GM21528 (cell line): ENCODE measurements around the gene BEAN1.

ENCODE experiments used
- ATAC-seq: cut with Tn5 transposase; IDR thresholded peaks from one replicate; pipeline ENCODE4 v1.9.1; 2021; ENCODE audit warnings: mild to moderate bottlenecking, moderate library complexity; ENCODE audit not compliant: unreplicated experiment, low FRiP score

BEAN1 gene

DNA sequence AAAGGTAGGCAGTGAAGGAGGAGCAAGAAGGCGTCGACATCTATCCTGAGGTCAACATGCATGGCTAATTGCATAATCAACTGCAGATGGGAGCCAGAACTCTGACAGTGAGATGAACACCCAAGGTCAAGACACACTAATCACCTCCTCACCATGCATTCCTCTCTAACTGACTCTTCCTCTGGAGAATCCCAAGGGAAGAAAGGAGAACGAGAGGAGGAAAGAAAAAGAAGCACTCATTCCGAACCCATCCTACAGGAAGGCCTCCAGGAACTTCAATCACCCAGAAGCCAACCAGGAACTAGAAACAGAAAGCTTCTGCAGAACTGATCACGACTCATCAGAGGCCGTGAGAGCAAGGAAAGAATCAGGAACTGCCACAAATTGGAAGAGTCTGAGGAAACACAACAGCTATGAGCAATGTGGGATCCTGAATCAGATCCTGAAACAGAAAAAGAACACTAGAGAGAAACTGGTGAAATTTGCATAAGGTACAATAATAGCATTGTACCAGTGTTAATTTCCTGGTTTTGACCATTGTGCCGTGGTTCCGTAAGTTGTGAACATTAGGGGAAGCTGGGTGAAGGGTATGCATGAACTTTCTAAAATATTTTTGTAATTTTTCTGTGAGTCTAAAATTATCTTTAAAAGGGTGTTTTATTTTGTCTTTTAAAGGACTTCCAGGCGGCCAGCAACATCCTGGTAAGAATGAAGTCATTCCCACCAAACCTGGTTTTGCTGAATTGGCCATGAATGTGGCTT, 10.0 kb upstream of the BEAN1 start:
- no peak for ATAC-seq

DNA sequence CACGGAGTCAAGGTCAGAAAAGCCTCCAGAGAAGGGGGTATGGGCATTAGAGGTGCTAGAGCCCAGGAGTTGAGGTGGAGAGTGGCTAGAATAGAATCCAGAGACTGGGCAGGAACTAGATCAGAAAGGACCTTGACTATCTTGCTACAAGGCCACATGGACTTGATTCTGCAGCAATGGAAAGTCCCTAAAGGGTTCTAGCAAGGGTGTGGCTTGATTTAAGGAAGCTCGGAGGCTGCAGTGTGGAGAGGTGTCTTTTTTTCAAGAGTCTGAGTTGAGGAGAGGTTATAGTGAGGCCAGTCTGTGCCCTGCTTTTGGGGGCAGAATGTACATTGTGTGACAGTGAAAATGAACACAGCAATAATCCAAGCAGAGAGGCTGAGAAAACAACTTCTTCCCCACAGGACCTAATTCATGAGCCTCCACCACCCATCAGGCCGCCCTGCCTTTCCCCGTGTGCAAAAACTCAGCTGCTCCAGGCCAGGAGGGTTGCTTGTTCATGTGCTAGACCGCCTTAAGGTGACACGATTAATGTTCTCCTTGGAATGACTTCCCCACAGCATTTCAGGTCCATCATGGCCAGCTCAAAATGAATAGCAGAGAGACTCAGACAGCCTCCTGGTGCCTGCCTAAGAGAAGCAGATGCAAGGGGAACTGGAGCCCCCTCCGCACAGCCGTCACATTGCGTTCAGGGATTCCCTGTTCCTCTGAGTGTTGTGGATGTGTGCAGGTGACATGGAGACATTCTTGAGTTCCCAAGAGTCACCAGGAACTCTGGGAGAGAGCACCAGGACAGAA, 8.7 kb upstream of the BEAN1 start:
- no peak for ATAC-seq

DNA sequence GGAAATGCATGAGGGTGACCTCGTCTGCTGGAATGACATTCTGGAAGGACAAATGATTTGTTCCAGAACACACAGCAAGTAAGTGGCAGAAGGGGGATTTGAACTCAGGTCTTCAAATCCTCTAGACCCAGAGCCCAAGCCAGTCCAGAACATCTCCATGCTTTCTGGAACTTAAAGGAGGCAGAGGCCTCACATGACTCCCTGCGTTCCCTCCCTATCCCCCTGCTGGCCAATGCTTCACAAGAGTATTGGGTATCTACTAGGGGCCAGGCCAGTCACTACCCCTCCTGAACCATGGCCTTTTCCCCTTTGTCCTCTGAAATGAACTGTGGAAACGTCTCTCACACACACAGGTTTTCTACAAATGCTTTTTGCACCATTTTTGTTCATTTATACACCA, 7.6 kb upstream of the BEAN1 start:
- ATAC-seq = no peak

DNA sequence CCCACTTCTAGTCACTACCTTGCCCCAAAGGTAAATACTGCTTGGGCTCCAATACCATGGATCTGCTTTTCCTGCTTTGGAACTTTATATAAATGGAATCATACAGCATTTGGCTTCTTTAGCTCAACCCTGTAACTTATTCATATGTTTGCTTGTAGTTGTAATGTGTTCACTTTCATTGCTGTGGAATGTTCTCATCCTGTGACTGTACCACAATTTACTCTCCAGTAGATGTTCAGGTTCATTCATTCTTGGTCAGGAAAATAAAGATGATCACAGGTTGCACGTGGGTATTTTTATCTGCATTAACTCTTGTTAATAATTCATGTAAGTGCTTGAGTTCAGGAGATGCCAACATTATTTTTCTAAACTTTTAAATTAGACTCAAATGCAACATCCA, 6.7 kb upstream of the BEAN1 start:
- ATAC-seq = no peak

DNA sequence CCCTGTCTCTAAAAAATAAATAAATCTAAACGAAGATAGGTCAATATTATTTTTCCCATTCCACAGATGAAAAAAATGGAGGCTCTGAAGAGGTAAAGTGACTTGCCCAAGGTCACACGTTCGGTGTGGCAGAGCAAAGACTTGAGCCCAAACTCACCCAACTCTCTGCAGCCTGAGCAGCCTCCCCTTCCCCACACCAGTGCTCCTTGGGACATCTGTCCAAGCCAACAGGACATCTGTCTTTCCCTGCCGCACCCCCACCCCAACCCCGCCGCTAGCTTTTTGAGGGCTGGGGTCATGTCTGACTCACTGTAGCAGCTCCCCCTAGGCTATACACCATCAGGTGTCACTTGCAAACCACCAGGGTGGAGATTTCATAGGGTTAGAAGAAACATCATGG, 5.2 kb upstream of the BEAN1 start:
- no peak for ATAC-seq

DNA sequence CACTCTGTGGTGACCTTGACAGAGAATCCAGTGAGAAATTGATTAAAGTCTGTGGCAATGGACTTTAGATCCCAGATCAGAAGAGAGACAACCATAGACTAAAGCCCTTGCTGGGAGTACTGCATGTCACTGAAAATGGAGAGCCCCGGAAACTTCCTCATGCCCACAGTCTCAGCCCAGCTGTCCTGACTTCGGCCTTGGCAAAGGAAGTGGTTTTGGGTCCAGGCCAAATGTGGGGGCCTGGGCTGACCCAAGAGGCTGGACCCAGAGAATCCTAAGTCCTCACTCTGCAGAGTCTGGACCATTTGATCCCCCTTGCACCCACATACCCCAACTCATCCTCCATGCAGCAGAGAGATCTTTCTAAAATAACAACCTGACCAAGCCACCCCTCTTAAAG, 4.7 kb upstream of the BEAN1 start:
- no peak for ATAC-seq

DNA sequence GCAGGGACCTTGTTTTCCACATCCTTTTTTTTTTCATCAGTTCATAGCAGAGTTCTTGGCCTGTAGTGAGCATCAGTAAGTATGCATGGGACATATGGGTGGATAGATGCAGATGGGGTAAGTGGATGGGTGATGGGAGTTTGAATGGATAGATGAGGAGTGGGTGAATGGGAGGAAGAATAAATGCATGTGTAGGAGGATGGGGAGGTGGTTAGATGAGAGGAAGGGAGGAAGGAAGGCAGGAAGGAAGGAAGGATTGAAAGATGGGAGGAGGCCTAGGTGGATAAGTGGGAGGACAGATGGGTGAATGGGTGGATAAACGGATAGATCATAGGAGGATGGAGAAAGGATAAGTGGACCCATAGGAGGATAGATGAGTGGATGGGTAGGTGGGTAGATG, 3.9 kb upstream of the BEAN1 start:
- no peak for ATAC-seq

DNA sequence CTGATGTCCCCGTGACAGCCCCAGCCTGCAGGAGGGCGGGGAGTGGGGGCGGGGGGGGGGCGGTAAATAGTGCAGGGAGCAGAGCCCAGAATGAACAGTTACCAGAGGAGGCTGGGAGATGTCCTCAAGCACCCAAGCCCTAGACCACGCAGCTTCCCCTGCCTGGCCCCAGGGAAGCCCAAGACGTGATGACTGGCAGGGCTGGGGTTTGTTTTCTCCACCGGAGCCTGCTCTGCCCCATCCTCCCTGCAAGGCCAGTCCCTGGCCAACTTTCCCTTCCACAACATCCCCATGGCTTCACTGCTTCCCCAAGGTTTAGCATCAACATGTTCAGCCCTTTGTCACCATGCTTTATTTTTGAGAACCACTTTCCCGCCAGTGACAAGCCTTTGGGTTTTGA, 1.4 kb upstream of the BEAN1 start:
- ATAC-seq = no peak

DNA sequence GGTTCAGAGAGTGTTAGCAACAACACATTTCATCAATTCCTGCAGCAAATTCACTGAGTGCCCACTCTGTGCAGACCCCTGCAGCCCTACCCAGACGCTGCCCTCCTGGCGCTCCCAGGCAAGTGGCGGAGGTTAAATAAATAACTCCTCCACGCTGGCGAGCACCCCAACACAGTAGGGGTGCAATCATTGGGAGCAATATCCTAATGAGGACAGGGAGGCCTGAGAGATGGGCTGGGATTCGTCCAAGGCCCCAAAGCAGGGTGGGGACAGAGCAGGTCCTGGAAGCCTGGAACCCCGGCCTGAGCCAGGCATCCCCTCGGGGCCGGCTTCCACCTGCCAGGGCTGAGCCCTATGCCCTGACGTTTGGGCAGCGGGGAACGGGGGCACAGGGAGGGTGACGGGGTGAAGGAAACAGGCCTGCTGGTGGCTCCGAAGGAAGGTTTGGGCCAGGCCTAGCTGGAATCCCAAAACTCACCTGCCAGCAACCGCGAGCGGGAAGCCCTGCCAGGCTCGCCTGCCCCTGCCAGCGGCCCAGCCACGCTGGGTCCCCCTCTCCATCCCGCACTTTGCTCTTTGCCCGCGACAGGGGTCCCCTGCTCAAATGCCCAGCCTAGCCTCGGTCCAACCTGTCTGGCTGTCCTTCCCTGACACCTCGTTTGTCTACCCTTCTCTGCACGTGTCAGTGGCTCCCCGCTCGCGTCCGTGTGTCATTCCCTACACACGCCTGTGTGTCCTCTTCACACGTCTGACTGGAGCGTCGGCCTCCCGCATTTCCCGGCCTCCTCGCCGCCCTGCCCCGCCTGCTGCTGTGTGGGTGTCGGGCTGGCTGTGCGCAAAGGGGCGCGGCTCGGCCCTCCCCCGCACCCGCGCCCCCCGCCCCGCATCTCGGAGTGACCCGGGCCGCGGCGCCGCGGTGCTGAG, 721 bp upstream of the BEAN1 start:
- no peak for ATAC-seq

DNA sequence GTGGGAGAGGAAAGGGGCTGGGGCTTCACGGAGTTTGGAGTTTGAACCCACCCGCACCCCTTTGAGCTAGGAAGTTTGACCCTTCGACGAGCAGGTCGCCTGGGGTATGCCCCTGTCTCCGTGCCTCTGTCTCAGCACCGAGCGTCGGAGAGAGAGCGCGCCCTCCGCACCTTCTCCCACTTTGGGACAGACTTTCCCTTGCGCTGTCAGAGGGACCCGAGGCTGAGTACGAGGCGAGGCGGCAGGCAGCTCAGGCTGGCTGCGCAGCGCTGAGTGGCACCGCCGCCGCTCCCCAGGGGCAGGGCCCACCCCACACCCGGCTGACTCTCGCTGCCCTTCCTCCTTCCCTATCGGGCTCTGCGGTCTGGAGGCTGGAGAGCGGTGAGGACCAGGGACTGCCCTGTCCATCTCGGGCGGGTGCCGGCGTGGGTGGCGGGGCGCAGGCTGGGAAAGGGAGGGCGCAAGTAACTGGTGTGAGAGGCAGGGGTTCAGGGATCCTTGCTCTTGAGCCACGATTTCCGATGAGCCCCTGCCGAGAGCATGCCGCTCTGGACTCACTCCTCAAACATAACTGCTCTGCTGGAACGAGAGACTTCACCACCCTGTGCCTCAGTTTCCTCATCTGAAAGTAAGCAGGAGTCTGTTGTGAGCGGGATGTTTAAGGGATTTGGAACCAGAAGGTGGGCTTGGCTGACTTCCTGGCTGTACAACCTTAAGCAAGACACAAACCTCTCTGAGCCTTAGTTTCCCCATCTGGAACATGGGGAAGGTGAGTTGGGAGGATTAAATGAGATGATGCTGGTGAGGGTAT, 981 bp downstream of the BEAN1 start:
- ATAC-seq = no peak

DNA sequence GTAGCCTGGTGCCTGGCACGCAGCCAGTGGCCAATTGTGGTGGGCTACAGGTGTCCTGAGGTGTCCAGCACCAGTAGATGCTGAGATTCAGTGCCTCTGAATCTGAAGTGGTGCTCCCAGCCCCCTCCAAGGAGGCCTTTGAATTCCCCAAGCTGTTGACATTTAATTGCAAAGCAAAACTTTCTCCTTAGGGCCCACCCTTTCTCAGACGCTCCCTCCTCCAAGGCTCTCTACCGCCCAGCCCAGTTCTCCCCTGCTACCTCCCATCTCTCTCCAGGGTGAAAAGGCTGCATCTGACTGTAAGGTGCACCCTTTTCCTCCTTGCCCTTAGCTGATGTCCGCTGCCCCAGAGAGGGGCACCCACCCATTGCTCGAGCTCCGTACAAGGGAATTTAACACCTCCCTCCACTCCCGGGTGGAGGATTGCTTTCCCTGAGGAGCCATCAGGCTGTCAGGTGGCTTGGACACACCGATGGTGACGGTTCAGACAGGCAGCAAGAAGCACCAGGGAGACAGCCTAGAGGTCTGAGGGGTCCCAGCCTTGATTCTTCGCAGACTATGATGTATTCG, 1.7 kb downstream of the BEAN1 start:
- ATAC-seq = no peak

DNA sequence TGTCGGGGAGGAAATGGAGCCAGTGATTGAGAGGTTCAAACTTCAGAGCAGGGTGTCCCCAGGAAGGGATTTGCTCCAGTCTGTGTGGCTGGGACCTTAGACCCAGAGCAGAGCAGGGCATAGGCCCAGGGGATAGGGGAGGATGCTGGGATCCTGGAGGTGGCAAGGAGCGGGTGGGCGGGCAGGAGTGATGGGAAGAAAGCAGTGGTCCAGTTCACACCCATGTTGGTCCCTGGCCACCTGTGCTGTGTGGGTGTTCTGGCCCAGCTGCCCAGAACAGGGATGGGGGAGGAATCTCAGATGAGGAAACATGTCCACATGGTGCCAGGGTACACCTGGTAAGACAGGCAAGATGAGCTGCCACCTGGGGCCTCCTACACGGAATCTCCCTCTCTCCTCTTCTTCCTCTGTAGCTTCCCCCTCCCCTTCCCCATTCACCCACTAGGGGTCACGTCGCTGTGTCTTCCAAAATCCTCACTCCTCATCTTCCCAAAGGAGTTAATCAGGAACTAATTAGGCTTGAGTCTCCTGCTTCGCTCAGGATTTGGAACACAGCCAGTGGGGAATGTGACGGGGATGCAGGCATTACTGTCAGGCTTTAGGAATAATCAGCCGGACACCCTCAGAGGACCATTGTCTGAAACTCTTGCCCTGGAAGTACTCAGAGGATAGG, 2.3 kb downstream of the BEAN1 start:
- ATAC-seq = no peak

DNA sequence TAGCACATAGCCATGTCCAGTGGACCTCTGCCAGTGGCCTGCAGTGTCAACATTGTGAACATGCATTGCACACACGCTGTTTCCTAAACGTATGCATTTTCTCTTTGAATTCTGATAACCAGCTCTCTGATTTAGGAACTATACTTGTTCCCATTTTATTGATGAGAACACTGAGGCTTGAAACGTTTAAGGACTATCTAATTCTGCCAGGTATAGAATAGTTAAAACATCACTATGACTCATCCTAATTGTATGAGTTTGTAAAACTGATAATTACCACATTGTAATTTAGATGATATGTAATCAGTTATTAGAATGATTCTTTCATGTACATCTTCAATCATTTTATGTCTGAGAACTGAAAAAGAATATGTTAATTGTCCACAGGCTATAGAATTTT, 3.1 kb downstream of the BEAN1 start:
- no peak for ATAC-seq

DNA sequence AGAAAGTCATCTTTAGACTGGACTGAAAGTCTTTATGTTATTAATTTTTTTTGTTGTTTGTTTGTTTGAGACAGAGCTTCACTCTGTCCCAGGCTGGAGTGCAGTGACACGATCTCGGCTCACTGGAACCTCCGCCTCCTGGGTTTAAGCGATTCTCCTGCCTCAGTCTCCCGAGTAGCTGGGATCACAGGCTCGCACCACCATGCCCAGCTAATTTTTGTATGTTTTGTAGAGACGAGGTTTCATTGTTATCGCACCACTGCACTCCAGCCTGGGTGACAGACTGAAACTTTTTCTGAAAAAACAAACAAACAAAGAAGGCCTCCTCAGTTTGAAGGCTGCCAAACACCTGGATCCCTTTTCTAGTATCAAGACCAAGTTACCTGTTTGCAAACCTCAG, 4.7 kb downstream of the BEAN1 start:
- ATAC-seq = no peak

DNA sequence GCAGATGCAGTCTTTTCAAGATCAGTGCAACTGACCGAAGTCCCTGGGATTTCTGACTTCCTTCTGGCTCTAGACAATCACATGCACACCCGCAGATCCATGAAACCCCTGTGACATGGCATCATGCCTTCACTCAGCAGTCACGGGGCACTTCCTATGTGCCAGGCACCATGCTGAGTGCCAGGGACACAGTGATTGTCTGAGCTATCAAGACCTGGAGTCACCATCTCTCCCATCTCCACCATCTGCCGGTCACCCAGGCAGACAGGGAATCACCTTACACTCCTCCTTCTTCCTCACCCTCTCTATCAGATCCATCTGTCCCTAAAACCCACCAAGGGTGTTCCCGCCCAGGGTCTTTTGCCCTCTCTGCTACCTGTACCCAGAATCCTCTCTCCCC, 5.3 kb downstream of the BEAN1 start:
- no peak for ATAC-seq

DNA sequence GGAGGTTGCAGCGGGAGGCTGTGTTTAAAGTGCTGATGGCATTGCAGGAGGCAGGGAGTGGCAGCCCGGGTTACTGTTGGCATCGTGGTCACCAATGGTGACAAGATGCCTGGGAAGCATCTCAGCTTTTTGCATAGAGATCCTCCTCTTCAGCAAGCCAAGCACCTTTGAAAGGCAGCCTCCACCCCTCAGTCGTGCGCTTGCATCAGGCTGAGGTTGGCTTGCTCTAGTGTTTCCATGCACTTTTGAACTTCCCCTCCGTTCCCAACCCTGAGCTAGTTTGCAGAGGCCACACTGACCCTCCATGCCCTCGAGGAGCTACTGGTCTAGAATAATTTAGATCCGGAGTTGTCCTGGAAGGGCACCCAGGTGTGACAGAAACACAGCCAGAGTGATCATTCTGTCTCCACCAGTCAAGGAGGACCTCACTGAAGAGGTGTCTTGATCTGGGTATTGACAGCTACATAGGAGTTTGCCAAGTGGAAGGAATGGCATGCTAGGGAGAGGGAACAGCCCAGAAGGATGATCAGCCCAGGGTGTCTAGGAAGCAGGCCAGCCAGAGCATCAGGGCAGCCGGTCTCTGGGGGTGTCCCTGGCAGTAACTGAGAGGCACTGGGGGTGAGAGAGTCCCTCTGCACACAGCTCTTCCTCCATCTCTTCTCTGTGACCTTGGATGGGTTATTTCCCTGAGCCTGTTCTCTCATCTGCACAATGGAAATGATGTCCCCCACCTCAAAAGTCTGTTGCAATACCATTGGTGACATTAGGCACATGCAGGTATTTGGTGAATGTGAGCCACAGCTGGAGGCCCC, 7.7 kb downstream of the BEAN1 start:
- no peak for ATAC-seq

DNA sequence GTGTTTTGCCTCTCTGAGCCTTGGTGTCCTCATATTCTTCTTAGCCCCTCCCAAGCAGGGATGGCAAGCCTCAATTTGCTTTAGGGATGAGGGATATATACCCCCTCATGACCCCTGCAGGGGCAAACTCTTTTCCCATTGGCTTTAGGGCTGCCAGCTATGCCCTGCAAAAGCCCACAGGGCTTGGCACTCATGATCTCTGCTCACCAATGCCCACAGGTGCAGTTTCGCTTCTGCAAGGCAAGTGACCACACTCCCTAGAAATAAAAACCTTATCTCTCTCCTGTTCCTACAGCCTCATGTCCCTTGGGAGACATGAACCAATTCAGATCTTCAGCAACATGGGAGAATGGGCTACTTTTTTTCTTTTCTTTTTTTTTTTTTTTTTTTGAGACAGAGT, 8.8 kb downstream of the BEAN1 start:
- no peak for ATAC-seq

DNA sequence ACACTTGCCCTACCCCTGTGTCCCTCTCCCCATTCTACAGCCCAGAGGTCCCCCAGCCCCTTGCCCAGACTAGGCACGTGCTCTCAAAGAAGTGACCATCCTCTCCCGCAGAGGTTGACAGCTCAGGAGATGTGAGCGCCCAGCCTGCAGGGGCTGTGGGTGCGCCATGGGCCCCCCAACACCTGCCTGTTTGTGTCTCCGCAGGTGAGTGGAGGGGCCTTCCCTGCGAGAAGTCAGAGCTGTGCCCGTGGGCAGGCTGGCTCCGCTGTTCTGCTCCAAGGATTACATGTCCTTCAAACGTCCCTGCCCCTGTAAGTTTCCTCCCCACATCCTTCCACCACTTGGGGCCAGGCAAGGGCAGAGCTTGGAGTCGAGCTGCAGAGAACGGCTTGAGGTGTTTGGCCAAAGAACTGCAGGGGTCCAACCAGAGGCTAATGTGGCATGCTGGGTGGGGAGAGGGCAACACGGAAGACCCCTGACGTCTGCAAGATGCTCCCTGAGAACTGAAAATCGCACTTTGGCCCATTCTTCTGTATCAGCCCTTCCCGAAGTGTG, 10.4 kb downstream of the BEAN1 start:
- ATAC-seq = no peak
